ENCODE measurements around the gene RASIP1.
"Not testable (repeated sequence)": the region's sequence is repeated elsewhere in the genome, so short reads cannot be mapped to it uniquely, and the experiment has no call there.

Gene RASIP1

DNA sequence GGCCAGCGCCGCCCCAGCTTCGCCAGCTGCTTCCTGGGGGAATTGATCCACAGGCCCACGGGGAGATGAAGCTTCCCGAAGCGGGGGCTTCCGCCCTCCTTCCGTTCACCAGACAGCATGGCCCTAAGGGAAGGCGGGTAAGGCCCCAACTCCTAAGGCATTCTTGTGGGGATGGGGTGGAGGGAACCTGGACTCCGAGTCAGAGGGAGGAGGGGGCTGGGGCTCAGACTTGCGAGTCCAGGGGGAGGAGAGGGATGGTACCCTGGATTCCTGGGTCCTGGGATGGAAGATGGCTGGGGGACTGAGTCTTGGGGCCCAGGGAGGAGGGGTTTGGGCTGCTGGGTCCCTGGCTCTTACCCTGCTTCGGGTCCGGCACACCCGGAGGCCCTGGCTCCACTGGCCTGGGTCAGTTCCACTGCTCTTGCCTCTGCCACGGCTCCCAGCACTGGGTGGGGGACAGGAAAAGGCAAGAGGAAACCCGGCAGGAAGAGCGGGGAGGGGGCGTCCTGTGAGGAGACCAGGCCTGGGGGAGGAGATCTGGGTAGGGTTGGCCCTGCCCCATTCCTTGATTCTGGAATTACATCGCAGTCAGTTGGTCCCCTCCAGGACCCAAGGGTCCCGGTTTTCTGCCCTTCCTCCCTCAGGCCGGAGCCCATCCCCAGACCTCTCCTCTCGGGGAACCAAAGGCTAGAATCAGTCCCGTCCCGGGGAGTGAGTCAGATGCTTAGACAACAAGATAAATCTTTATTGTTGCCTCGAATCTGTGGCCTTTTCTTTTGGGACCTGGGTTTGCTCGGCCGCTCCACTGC, at the start of gene RASIP1:
TSS of gene RASIP1 (minus strand) at position 447 of the 809 bp plus-strand sequence. CDS start at position 119, 328 bp downstream.
- no peak for DNase-seq

DNA sequence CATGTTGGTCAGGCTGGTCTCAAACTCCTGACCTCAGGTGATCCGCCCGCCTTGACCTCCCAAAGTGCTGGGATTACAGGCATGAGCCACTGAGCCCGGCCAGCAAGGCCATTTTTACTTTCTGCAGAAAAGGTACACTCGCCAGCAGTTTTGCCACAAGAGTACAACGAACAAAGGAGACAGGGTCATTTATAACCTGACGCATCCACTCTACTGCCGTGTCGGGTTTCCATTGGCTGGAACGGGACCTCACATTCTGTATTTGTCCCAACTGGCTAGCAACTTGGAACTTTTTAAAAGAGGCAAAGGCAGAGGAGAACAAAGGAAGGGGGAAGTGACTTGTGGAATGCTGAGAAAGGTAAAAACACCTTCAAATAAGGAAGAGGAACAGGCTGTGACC, 46.9 kb upstream of the RASIP1 start:
- DNase-seq: not testable (repeated sequence)

DNA sequence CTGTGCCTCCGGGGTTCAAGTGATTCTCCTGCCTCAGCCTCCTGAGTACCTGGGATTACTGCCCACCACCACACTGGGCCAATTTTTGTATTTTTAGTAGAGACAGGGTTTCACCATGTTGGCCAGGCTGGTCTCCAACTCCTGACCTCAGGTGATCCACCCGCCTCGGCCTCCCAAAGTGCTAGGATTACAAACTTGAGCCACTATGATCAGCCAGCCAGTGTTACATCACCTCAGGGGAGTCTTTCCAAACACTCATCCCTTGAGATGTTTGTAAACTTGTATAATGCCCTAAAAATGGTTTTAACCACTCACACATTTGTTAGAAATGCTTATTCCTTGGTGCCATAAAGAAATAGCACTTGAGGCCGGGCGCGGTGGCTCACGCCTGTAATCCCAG, 46.0 kb upstream of the RASIP1 start:
- DNase-seq: not testable (repeated sequence)

GRCh38 chr19:48784527-48784926, 44.1 kb upstream of the RASIP1 start:
- no peak for DNase-seq

DNA sequence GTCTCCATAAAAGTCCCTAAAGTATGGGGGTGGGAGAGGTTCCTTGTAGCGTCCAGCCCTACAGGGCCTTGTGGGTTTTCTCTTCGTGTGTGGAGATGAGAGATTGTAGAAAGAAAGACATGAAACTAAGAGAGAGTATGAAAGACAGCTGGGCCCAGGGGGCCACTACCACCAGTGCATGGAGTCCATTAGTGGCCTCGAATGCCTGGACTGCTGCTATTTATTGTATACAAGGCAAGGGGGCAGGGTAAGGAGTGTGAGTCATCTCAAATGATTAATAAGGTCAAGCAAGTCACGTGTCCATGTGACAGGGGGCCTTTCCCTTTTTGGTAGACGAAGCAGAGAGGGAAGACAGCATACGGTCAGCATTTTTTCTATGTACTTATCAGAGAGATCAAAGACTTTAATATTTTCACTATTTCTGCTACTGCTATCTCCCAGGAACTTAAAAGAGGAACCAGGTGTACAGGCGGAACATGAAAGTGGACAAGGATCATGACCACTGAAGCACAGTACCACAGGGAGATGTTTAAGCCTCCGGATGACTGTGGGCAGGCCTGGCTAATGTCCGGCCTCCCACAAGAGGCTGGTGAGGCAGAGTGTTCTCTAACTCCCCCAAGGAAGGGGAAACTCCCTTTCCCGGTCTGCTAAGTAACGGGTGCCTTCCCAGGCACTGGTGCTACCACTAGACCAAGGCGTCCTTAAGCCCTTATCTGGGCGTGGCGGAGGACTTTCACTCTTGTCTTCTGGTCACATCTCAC, 40.4 kb upstream of the RASIP1 start:
- DNase-seq: peak; percentile 35

- DNase-seq: no peak
Measured at GRCh38 chr19:48779636-48780035, 39.2 kb upstream of the RASIP1 start.

- no peak for DNase-seq
Measured at GRCh38 chr19:48777720-48778119, 37.3 kb upstream of the RASIP1 start.

DNA sequence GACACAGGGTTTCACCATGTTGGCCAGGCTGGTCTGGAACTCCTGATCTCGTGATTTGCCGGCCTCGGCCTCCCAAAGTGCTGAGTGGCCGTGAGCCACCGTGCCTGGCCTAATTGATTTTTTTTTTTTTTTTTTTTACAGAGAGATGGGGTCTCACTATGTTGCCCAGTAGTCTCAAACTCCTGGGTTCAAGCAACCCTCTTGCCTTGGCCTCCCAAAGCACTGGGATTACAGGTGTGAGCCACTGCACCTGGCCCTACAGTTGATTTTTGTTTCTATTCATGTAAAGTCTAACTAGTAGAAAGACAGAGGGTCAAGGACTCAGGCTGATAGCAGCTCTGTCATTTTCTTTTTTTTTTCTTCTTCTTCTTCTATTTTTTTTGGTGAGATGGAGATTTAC, 36.7 kb upstream of the RASIP1 start:
- DNase-seq: no peak

- no peak for DNase-seq
Measured at GRCh38 chr19:48772503-48772953, 32.1 kb upstream of the RASIP1 start.

GRCh38 chr19:48770734-48771472, 30.5 kb upstream of the RASIP1 start:
- DNase-seq: no peak

GRCh38 chr19:48770266-48770665, 29.9 kb upstream of the RASIP1 start:
- DNase-seq: peak; percentile 69

DNA sequence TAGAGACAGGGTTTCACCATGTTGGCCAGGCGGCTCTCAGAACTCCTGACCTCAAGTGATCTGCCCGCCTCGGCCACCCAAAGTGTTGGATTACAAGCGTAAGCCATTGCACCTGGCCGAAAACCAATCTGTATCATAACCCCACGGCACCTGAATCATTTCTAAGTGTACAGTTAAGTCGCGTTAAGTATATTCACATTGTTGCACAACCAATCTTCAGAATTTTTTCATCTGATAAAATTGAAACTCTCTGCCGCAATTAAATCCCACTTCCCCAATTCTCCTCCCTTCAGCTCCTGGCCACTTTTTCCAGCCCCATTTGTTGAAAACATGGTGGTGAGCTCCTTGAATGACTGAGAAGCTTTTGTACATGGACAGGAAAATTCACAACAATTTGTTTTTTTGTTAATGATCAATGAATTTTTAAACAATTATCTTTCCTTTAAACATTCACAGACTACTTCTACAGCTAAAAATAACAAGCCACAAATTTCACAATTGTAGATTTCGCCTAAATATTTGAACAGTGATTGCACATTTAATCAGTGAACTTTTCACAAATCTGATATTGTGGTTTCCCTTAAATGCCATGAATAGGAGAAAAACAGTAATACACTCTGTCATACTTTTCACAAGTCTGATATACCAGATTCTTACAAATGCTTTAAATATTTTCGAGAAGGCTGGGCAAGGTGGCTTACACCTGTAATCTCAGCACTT, 28.7 kb upstream of the RASIP1 start:
- no peak for DNase-seq

- not testable (repeated sequence) for DNase-seq
Measured at GRCh38 chr19:48768171-48768753, 27.9 kb upstream of the RASIP1 start.

DNA sequence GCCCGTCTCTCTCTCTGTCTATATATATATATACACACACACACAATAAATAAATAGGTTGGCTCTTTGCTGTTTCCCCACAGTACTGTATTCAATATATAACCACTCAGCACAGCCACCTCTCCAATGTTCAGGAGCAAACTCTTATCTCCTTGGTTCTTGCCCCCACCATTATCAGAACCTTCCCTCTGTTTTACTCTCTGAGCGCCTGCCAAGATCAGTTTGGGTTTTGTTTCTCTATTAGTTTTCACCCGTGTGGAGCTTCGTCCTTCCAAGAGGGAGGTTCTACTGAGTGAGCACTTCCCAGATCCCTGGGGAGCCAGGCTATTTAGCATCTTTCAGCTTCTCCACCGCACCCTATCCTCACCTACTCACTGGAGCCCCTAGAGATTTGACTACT, 25.4 kb upstream of the RASIP1 start:
- not testable (repeated sequence) for DNase-seq

DNA sequence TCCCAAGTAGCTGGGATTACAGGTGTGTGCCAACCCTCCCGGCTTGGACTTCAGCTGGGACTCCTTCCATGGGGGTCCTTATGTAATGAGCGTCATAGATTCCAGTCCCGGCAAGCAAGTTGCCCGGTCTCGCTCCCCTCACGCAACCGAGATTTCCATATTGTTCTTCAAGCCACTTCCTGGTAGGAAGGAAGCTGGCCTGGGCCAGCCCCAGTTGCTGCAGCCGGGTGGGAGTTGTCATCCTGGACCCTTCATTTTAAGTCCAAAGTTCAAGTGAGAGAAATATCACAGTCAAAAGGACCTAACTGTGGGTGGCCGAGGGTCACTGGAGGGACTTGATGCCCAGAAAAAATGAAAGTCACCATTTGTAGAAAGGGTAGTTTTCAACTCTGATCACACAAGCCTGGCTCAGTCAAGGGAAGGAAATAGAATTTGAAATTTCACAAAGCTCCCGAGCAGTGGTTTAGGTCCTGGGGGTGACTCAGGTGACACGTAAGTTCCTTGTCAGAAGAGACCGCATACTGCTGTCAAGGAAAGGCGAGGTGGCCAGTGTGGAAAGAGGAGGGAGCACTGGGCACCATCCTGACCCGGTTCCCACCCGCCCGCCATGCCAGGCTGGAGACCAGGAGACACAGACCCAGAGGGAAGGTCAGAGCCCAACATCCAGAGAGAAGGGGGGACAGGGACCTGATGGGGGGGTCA, 20.2 kb upstream of the RASIP1 start:
- DNase-seq: no peak

GRCh38 chr19:48757741-48758144, 17.3 kb upstream of the RASIP1 start:
- DNase-seq: no peak

DNA sequence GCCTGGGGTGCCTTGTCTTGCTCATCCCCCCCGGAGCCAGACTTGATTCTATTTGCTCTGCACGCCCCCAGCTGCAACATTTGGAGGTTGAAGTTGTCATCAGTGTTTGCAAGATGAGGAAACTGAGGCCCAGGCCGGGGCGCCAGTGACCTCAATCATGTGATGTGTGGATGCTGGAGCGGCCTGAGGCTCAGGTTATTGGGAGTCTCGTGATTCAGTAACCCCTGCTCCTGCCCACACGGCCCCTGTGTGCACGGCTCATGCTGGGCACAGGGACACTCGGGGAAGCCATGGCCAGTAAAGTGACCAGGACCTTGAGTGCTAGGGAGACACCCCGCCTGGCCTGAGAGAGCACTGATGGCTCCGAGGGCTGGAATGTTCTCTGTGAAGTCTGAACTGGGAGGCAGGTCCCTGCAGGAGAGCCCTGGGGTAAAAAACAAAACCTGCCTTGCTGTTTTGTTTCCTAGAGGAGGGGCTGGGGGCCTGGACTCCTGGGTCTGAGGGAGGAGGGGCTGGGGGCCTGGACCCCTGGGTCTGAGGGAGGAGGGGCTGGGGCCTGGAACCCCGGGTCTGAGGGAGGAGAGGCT, 16.8 kb upstream of the RASIP1 start:
- DNase-seq: no peak

- DNase-seq: no peak
Measured at GRCh38 chr19:48756686-48757085, 16.3 kb upstream of the RASIP1 start.

- no peak for DNase-seq
Measured at GRCh38 chr19:48756212-48756611, 15.8 kb upstream of the RASIP1 start.

GRCh38 chr19:48755787-48756186, 15.4 kb upstream of the RASIP1 start:
- no peak for DNase-seq

DNA sequence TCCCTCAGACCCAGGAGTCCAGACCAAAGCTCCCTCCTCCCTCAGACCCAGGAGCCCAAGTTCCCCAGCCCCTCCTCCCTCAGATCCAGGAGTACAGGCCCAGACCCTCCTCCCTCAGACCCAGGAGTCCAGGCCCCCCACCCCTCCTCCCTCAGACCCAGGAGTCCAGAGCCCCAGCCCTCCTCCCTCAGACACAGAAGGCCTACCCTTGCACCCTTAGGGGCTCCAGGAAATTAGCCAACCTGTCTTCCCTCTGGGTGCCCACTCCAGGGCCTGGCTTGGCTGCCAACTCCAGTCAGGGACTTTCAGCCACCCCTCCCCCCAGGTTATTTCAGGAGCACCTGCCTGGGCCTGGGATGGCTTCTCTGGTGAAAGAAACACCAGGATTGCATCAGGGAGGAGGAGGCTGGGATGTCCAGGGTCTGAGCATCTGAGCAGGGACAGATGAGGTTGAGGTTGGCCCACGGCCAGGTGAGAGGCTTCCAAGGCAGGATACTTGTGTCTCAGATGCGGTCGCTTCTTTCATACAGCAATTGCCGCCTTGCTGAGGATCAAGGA, 14.8 kb upstream of the RASIP1 start, which contains the start of gene FGF21:
TSS of gene FGF21 (plus strand) at position 441 of the 558 bp plus-strand sequence. CDS start 713 bp downstream, outside the sequence.
- peak; percentile 35 for DNase-seq
